Smooth muscle cell (in vitro differentiated cells): ENCODE data around the gene STIM2. TPM values are rescaled to one million over a fixed set of nuclear protein-coding genes. Genes with fewer than 3 reads are reported as not detected.
A peak's percentile ranks its signal among the peaks of the same experiment; 100 is the strongest.

ENCODE experiments used
- DNase-seq: peaks from one replicate; lab custom pipeline; 2025; ENCODE audit not compliant: unreplicated experiment; lab: John Stamatoyannopoulos, UW
- H2AFZ ChIP-seq: fragments of 200-600 bp; sonication (generic); 2 replicates; pipeline ENCODE4 v1.6.0; 2016; ENCODE audit warnings: antibody characterized with exemption, low read depth, mild to moderate bottlenecking
- H3F3A ChIP-seq: fragments of 200-600 bp; sonication (generic); 2 replicates; pipeline ENCODE4 v1.6.0; 2017; ENCODE audit warnings: antibody characterized with exemption, low read depth
- H3K27ac ChIP-seq: fragments of 200-600 bp; sonication (generic); 2 replicates; pipeline ENCODE4 v1.5.1; 2016; ENCODE audit warnings: low read depth, mild to moderate bottlenecking
- H3K27me3 ChIP-seq: fragments of 200-600 bp; sonication (generic); 2 replicates; pipeline ENCODE4 v1.6.1; 2016; ENCODE audit warnings: low read depth, mild to moderate bottlenecking
- H3K36me3 ChIP-seq: fragments of 200-600 bp; sonication (generic); 2 replicates; pipeline ENCODE4 v1.5.1; 2016; ENCODE audit warnings: low read depth
- H3K4me1 ChIP-seq: fragments of 200-600 bp; sonication (generic); 2 replicates; pipeline ENCODE4 v1.5.1; 2016; ENCODE audit warnings: low read depth
- H3K4me2 ChIP-seq: fragments of 200-600 bp; sonication (generic); 2 replicates; pipeline ENCODE4 v1.6.0; 2016; ENCODE audit warnings: mild to moderate bottlenecking
- H3K4me3 ChIP-seq: fragments of 200-600 bp; sonication (generic); 2 replicates; pipeline ENCODE4 v1.5.1; 2016; ENCODE audit warnings: mild to moderate bottlenecking
- H3K79me2 ChIP-seq: fragments of 200-600 bp; sonication (generic); 2 replicates; pipeline ENCODE4 v1.6.0; 2016; ENCODE audit warnings: low read depth, mild to moderate bottlenecking
- H3K9ac ChIP-seq: fragments of 200-600 bp; sonication (generic); 2 replicates; pipeline ENCODE4 v1.6.0; 2016; ENCODE audit warnings: low read depth
- H3K9me3 ChIP-seq: fragments of 200-600 bp; sonication (generic); replicated peaks from 2 replicates; pipeline ENCODE4 v1.5.1; 2016; ENCODE audit warnings: low read depth
- H4K20me1 ChIP-seq: fragments of 200-600 bp; sonication (generic); 2 replicates; pipeline ENCODE4 v1.6.0; 2016; ENCODE audit warnings: low read depth
- WGBS: methylation state at CpG from one replicate; pipeline ENCODE4 v1.1.7; 2016; ENCODE audit warnings: low lambda C conversion rate; 5-methylcytosine and 5-hydroxymethylcytosine counted together
- polyA plus RNA-seq: library from polyadenylated mRNA; unstranded; fragments of >200 nt; fragmentation: Nextera tagmentation; extraction: Ambion mirVana; gene quantifications from 2 replicates; pipeline ENCODE4 v1.2.1, GENCODE V29; 2016
- total RNA-seq: library from RNA; depleted of rRNA; stranded (reverse); fragments of >200 nt; gene quantifications from 2 replicates; pipeline ENCODE4 v1.2.3, GENCODE V29; 2014
- TF ChIP-seq, protein P1 (sequence below): fragments of 200-600 bp; sonication (generic); IDR thresholded peaks from 2 replicates; pipeline ENCODE4 v1.5.1; 2017; ENCODE audit warnings: borderline replicate concordance, mild to moderate bottlenecking, antibody characterized with exemption; ENCODE audit not compliant: insufficient read depth, poor library complexity, severe bottlenecking

STIM2 gene
- total and polyA plus RNA-seq, 2 experiments from 2014 or later, result 31.0 to 69.0 TPM

DNA sequence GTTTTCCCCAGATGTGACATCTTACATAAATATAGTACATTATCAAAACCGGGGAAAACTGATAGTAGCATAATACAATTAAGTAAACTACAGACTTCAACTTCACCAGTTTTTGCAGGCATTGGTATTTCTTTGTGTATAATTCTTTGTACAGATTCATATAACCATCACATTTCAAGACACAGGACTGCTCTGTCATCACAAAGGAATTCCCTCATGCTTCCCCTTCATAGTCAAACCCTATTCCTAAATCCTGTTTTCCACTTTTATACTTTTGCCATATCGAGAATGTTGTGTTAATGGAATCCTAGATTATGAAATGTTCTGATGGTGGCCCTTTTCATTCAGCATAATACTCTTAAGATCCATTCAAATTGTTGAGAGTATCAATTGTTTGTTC lies 36.0 kb downstream of the STIM2 start:
- Histone ChIP-seq H3K27me3 (no peaks in the 10 kb centered on the region), H3K4me2 (no peak overlapping the region), H3K9ac (no peak overlapping the region), H3K27ac (peak overlapping the region; percentile 11), H3K9me3 (no peaks in the 10 kb centered on the region), H3K4me1 (no peaks in the 10 kb centered on the region), H3K4me3 (no peak overlapping the region), H3K36me3 (no peaks in the 10 kb centered on the region), H3K79me2 (peaks cover 100% of the 10 kb centered on the region), H2AFZ (no peak overlapping the region), H3F3A (no peaks in the 10 kb centered on the region), H4K20me1 (peaks cover 80% of the 10 kb centered on the region)
- 71% methylated on average over 2 of the region's 2 CpGs for WGBS
- no peak for DNase-seq
- TF ChIP-seq, protein P1, sequence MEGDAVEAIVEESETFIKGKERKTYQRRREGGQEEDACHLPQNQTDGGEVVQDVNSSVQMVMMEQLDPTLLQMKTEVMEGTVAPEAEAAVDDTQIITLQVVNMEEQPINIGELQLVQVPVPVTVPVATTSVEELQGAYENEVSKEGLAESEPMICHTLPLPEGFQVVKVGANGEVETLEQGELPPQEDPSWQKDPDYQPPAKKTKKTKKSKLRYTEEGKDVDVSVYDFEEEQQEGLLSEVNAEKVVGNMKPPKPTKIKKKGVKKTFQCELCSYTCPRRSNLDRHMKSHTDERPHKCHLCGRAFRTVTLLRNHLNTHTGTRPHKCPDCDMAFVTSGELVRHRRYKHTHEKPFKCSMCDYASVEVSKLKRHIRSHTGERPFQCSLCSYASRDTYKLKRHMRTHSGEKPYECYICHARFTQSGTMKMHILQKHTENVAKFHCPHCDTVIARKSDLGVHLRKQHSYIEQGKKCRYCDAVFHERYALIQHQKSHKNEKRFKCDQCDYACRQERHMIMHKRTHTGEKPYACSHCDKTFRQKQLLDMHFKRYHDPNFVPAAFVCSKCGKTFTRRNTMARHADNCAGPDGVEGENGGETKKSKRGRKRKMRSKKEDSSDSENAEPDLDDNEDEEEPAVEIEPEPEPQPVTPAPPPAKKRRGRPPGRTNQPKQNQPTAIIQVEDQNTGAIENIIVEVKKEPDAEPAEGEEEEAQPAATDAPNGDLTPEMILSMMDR, result no peak

- Histone ChIP-seq H2AFZ (no peak overlapping the region), H3K79me2 (peaks cover 99% of the 10 kb centered on the region), H3F3A (peaks cover 8% of the 10 kb centered on the region), H3K27ac (no peak overlapping the region), H3K4me1 (no peaks in the 10 kb centered on the region), H3K4me3 (no peak overlapping the region), H3K9me3 (no peaks in the 10 kb centered on the region), H3K9ac (no peak overlapping the region), H3K27me3 (no peaks in the 10 kb centered on the region), H3K4me2 (peak overlapping the region; percentile 9), H4K20me1 (peaks cover 96% of the 10 kb centered on the region), H3K36me3 (no peaks in the 10 kb centered on the region)
- no peak for DNase-seq
- WGBS, result 54% methylated on average over 3 of the region's 3 CpGs
- TF ChIP-seq, protein P1, result no peak
Measured at GRCh38 chr4:26899991-26900390, 39.4 kb downstream of the STIM2 start.

GRCh38 chr4:26900765-26901164 lies 40.1 kb downstream of the STIM2 start:
- peaks cover 98% of the 10 kb centered on the region for H3K79me2 ChIP-seq
- TF ChIP-seq, protein P1, result no peak

GRCh38 chr4:26905172-26905571 lies 44.5 kb downstream of the STIM2 start:
- H3K4me3 ChIP-seq, result no peak overlapping the region
- peaks cover 98% of the 10 kb centered on the region for H3K79me2 ChIP-seq
- DNase-seq, result no peak
- WGBS, result 48% methylated on average over 2 of the region's 2 CpGs
- H3K4me2 ChIP-seq, result peak overlapping the region; percentile 28
- no peak overlapping the region for H3K27ac ChIP-seq
- no peak overlapping the region for H2AFZ ChIP-seq
- no peaks in the 10 kb centered on the region for H3K27me3 ChIP-seq
- TF ChIP-seq, protein P1, result no peak
- H4K20me1 ChIP-seq, result peaks cover 98% of the 10 kb centered on the region
- peaks cover 8% of the 10 kb centered on the region for H3F3A ChIP-seq
- no peaks in the 10 kb centered on the region for H3K4me1 ChIP-seq
- H3K9ac ChIP-seq, result no peak overlapping the region
- H3K36me3 ChIP-seq, result no peaks in the 10 kb centered on the region
- no peaks in the 10 kb centered on the region for H3K9me3 ChIP-seq

More at GRCh38 chr4:26900765-26901164, 40.1 kb downstream of the STIM2 start:
- Histone ChIP-seq H3K36me3 (no peaks in the 10 kb centered on the region), H3K9ac (no peak overlapping the region), H3K9me3 (no peaks in the 10 kb centered on the region), H3K4me2 (no peak overlapping the region), H3K27ac (no peak overlapping the region), H4K20me1 (peaks cover 98% of the 10 kb centered on the region), H3K27me3 (no peaks in the 10 kb centered on the region), H3K4me1 (no peaks in the 10 kb centered on the region), H3F3A (peaks cover 8% of the 10 kb centered on the region), H2AFZ (no peak overlapping the region), H3K4me3 (no peak overlapping the region)
- WGBS, result 87% methylated on average over 2 of the region's 2 CpGs
- DNase-seq, result no peak
